Raji (cell line): Measurements from ENCODE around the gene FAM131C.

Experiments used
- POLR2A ChIP-seq: IDR thresholded peaks from 2 replicates; pipeline ENCODE4 v1.6.1; 2011; ENCODE audit warnings: low read depth, low read length, control low read depth; ENCODE audit not compliant: insufficient read depth

FAM131C gene

GRCh38 chr1:16053781-16054502, 19.5 kb downstream of the FAM131C start:
- TF ChIP-seq POLR2A, result no peak

- TF ChIP-seq POLR2A, result no peak
These were observed 22.4 kb downstream of the FAM131C start for GRCh38 chr1:16051039-16051438.

GRCh38 chr1:16050328-16050727, 23.1 kb downstream of the FAM131C start:
- no peak for TF ChIP-seq POLR2A

- no peak for TF ChIP-seq POLR2A
These were observed 24.8 kb downstream of the FAM131C start for GRCh38 chr1:16048573-16049189.

- no peak for TF ChIP-seq POLR2A
These were observed 25.5 kb downstream of the FAM131C start for GRCh38 chr1:16047791-16048475.

GRCh38 chr1:16046842-16047241, 26.6 kb downstream of the FAM131C start:
- no peak for TF ChIP-seq POLR2A

- TF ChIP-seq POLR2A, result no peak
These were observed 29.5 kb downstream of the FAM131C start for GRCh38 chr1:16043950-16044349.

GRCh38 chr1:16043521-16043920, 29.9 kb downstream of the FAM131C start, which contains the start of gene CLCNKB:
Gene CLCNKB (plus strand): TSS chr1:16043782. CDS start chr1:16044493, 711 bp downstream.
- no peak for TF ChIP-seq POLR2A

GRCh38 chr1:16042096-16042495, 31.4 kb downstream of the FAM131C start:
- no peak for TF ChIP-seq POLR2A

GRCh38 chr1:16041200-16041599, 32.3 kb downstream of the FAM131C start:
- no peak for TF ChIP-seq POLR2A

- TF ChIP-seq POLR2A, result no peak
These were observed 34.9 kb downstream of the FAM131C start for GRCh38 chr1:16038620-16038912.

GRCh38 chr1:16032388-16033102, 40.9 kb downstream of the FAM131C start:
- no peak for TF ChIP-seq POLR2A

- no peak for TF ChIP-seq POLR2A
These were observed 41.9 kb downstream of the FAM131C start for GRCh38 chr1:16031551-16031950.

GRCh38 chr1:16029288-16029687, 44.2 kb downstream of the FAM131C start:
- no peak for TF ChIP-seq POLR2A

GRCh38 chr1:16028237-16029002, 45.0 kb downstream of the FAM131C start:
- TF ChIP-seq POLR2A, result no peak

GRCh38 chr1:16026723-16027484, 46.5 kb downstream of the FAM131C start:
- no peak for TF ChIP-seq POLR2A
